ENCODE measurements around the gene FRMD6. TPM values are rescaled to one million over a fixed set of nuclear protein-coding genes. Genes with fewer than 3 reads are reported as not detected.

The FRMD6 gene
- total RNA-seq, 4 donors from 2014 or later = 97.4 to 199 (median 134) TPM

GRCh38 chr14:51607711-51608110 lies 44.0 kb upstream of the FRMD6 start:
- H3K4me1 ChIP-seq = peaks cover 3 to 7% of the 10 kb centered on the region in 2 donors
- no peak overlapping the region for H3K4me3 ChIP-seq
- no peaks in the 10 kb centered on the region for H3K36me3 ChIP-seq
- TF ChIP-seq POLR2A (IDR thresholded peaks at IDR 0.05) = no peak
- TF ChIP-seq, protein P1, sequence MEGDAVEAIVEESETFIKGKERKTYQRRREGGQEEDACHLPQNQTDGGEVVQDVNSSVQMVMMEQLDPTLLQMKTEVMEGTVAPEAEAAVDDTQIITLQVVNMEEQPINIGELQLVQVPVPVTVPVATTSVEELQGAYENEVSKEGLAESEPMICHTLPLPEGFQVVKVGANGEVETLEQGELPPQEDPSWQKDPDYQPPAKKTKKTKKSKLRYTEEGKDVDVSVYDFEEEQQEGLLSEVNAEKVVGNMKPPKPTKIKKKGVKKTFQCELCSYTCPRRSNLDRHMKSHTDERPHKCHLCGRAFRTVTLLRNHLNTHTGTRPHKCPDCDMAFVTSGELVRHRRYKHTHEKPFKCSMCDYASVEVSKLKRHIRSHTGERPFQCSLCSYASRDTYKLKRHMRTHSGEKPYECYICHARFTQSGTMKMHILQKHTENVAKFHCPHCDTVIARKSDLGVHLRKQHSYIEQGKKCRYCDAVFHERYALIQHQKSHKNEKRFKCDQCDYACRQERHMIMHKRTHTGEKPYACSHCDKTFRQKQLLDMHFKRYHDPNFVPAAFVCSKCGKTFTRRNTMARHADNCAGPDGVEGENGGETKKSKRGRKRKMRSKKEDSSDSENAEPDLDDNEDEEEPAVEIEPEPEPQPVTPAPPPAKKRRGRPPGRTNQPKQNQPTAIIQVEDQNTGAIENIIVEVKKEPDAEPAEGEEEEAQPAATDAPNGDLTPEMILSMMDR (IDR thresholded peaks at IDR 0.05) = no peak
- peak overlapping the region; percentile 65 to 67 for H3K27ac ChIP-seq
- no peaks in the 10 kb centered on the region for H3K27me3 ChIP-seq
- intact Hi-C loops (cut with DNase I; ENCODE audit: low total_unique reads) = no loop called here
- H3K9me3 ChIP-seq = no peaks in the 10 kb centered on the region
- DNase-seq = no peak

DNA sequence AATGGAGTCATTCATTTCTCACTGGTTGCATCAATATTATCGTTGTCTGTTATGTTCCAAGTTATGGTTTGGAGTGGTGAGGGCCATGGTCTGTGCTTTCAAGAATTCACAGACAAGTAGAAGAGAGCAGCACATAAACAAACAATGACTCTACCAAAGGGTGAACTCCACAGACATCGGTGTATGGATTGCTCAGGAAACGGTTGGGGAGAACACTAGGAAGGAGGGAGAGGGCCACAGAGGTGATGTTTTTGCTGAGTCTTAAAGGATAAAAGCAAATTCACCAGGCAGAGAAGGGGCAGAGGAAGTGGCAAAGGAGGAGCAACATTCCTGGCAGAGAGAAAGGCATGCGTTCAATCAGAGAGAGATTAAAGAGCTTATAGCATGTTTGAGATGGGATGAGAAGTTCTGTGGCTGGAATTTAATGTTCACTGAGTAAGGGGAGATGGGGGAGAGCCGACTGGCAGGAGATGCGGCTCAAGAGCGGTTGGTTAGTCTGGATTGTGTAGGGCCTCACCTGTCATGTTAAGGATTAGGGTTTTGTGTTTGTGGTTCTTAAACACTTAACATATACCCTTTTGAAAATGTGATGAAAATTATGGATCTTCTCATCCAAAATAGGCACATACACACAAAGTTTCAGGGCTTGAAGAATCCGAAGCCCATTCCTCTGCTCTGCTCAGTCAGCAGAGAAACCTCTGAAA lies 42.3 kb upstream of the FRMD6 start:
- no peaks in the 10 kb centered on the region for H3K36me3 ChIP-seq
- no peaks in the 10 kb centered on the region for H3K27me3 ChIP-seq
- TF ChIP-seq, protein P1 (IDR thresholded peaks at IDR 0.05) = no peak
- no peak for TF ChIP-seq POLR2A (IDR thresholded peaks at IDR 0.05)
- no peak for DNase-seq
- no peak overlapping the region for H3K4me3 ChIP-seq
- peak overlapping the region in 1 of 2 donors; percentile 65 for H3K27ac ChIP-seq
- H3K4me1 ChIP-seq = peaks cover 0 to 7% of the 10 kb centered on the region in 2 donors
- H3K9me3 ChIP-seq = no peaks in the 10 kb centered on the region
- intact Hi-C loops (cut with DNase I; ENCODE audit: low total_unique reads) = no loop called here

GRCh38 chr14:51609955-51610283 lies 41.8 kb upstream of the FRMD6 start:
- no peaks in the 10 kb centered on the region for H3K36me3 ChIP-seq
- no peaks in the 10 kb centered on the region for H3K9me3 ChIP-seq
- peak overlapping the region in 1 of 2 donors; percentile 65 for H3K27ac ChIP-seq
- peaks cover 0 to 7% of the 10 kb centered on the region in 2 donors for H3K4me1 ChIP-seq
- H3K4me3 ChIP-seq = no peak overlapping the region
- intact Hi-C loops (cut with DNase I; ENCODE audit: low total_unique reads) = no loop called here
- H3K27me3 ChIP-seq = no peaks in the 10 kb centered on the region
- peak in 1 of 2 donors; percentile 30 for DNase-seq
- TF ChIP-seq, protein P1 (IDR thresholded peaks at IDR 0.05) = no peak
- TF ChIP-seq POLR2A (IDR thresholded peaks at IDR 0.05) = no peak

DNA sequence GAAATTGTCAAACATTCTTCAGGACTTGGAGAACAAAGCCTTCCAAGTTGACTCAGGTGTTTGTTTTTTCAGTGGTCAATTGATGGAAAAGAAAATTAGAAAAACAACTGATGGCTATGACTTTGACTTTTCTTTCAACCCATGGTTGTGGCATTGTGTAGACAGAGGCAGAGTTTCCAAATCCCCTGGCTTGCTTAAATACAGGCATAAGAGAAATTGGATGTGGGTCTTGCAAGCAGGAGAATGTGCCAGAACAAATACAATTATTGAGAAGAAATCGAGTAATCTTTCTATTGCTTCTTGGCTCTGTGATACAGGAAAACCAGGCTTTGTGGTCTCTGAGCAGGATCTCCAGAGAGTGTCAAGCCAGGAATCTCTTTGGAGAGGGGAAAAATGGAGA lies 40.9 kb upstream of the FRMD6 start:
- H3K4me3 ChIP-seq = no peak overlapping the region
- no peak for DNase-seq
- TF ChIP-seq POLR2A (IDR thresholded peaks at IDR 0.05) = no peak
- TF ChIP-seq, protein P1 (IDR thresholded peaks at IDR 0.05) = no peak
- intact Hi-C loops (cut with DNase I; ENCODE audit: low total_unique reads) = no loop called here
- no peaks in the 10 kb centered on the region for H3K9me3 ChIP-seq
- peaks cover 0 to 7% of the 10 kb centered on the region in 2 donors for H3K4me1 ChIP-seq
- no peak overlapping the region for H3K27ac ChIP-seq
- no peaks in the 10 kb centered on the region for H3K27me3 ChIP-seq
- H3K36me3 ChIP-seq = no peaks in the 10 kb centered on the region

DNA sequence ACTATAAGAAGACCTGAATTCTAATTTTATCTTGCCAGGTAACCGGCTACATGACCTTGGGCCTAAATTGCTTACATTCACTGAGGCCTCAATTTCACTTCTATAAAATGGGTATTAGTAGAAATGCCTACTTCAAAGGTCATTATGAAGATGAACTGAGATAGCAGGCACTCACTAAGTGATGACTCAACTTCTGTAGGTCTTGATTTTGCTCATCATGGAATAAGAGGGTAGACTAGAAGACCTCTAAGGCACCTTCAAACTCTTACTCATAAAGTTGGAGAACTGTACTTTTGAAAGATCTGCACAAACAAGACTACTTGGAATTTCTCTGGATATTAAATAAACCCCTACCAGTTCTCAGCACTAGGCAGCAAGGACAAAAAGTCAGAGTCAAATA lies 39.3 kb upstream of the FRMD6 start:
- no peak for DNase-seq
- TF ChIP-seq, protein P1 (IDR thresholded peaks at IDR 0.05) = no peak
- TF ChIP-seq POLR2A (IDR thresholded peaks at IDR 0.05) = no peak
- H3K4me3 ChIP-seq = no peak overlapping the region
- no peak overlapping the region for H3K27ac ChIP-seq
- H3K36me3 ChIP-seq = no peaks in the 10 kb centered on the region
- H3K27me3 ChIP-seq = no peaks in the 10 kb centered on the region
- peaks cover under 1 to 11% of the 10 kb centered on the region in 2 donors for H3K4me1 ChIP-seq
- no peaks in the 10 kb centered on the region for H3K9me3 ChIP-seq
- intact Hi-C loops (cut with DNase I; ENCODE audit: low total_unique reads) = no loop called here

All from uterus (tissue), 4 donors.